OCI-LY1 (cell line): ENCODE data around the gene OXSR1.

Experiments
- EZH2 ChIP-seq: fragments of 200-600 bp; sonication (generic), shearing (Covaris generic); IDR thresholded peaks from 2 replicates; pipeline ENCODE4 v1.8.0; 2017; ENCODE audit warnings: borderline replicate concordance, mixed run types, mild to moderate bottlenecking, antibody characterized with exemption, low read length, moderate library complexity, mixed read lengths
- TF ChIP-seq, protein P1 (sequence below): fragments of 200-600 bp; sonication (generic), shearing (Covaris generic); IDR thresholded peaks from 2 replicates; pipeline ENCODE4 v1.5.1; 2017; ENCODE audit warnings: mild to moderate bottlenecking, antibody characterized with exemption, low read length, moderate library complexity, mixed read lengths

DNA sequence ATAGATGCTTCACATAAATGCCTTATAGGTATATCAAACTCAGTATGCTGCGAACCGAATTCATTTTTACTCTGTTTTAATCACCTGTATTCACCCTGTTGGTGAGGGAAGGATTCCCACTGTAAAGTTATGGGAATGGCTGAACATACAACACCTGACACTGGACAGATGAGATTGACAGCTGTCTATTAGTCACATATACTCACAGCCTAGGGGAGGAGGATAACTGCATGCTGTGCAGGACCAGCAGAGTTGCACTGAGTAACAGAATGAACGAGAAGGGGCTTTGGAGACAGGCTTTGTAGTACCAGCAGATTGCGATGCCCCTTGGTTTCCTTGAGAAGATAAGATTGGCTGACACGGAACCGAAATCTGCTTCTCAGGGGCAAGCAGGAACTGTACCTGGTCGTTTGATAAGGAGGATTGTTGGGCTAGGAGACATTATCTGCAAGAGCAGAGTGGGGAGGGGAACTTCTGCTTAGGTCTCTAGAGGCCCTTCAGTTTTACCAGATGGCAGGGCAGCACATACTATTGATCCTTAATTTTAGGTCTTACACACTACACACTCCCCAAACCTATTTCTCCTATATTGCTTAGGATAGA is 56.8 kb downstream of the OXSR1 start:
- TF ChIP-seq, protein P1, sequence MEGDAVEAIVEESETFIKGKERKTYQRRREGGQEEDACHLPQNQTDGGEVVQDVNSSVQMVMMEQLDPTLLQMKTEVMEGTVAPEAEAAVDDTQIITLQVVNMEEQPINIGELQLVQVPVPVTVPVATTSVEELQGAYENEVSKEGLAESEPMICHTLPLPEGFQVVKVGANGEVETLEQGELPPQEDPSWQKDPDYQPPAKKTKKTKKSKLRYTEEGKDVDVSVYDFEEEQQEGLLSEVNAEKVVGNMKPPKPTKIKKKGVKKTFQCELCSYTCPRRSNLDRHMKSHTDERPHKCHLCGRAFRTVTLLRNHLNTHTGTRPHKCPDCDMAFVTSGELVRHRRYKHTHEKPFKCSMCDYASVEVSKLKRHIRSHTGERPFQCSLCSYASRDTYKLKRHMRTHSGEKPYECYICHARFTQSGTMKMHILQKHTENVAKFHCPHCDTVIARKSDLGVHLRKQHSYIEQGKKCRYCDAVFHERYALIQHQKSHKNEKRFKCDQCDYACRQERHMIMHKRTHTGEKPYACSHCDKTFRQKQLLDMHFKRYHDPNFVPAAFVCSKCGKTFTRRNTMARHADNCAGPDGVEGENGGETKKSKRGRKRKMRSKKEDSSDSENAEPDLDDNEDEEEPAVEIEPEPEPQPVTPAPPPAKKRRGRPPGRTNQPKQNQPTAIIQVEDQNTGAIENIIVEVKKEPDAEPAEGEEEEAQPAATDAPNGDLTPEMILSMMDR: no peak
- no peak for TF ChIP-seq EZH2
